AG09319 (cell line): Measurements from ENCODE around the gene ARL4C.

ENCODE experiments used
- DNase-seq: peaks from one replicate; pipeline ENCODE4 v3.0.0-alpha.2; 2010; ENCODE audit warnings: low read depth; ENCODE audit errors: extremely low read depth
- CTCF ChIP-seq: IDR thresholded peaks from 2 replicates; pipeline ENCODE4 v1.5.1; 2011; ENCODE audit warnings: low read depth, mild to moderate bottlenecking, inconsistent platforms, low read length, moderate library complexity

ARL4C gene

GRCh38 chr2:234534515-234534914 is 37.6 kb upstream of the ARL4C start:
- TF ChIP-seq CTCF: no peak
- no peak for DNase-seq

GRCh38 chr2:234533626-234534025 is 36.7 kb upstream of the ARL4C start:
- TF ChIP-seq CTCF: no peak
- no peak for DNase-seq

- no peak for DNase-seq
- TF ChIP-seq CTCF: no peak
Observed at GRCh38 chr2:234528410-234529148, 31.7 kb upstream of the ARL4C start.

- DNase-seq: no peak
- TF ChIP-seq CTCF: no peak
Observed at GRCh38 chr2:234526711-234527110, 29.8 kb upstream of the ARL4C start.

- no peak for TF ChIP-seq CTCF
- no peak for DNase-seq
Observed at GRCh38 chr2:234521536-234521935, 24.7 kb upstream of the ARL4C start.

- no peak for DNase-seq
- no peak for TF ChIP-seq CTCF
Observed at GRCh38 chr2:234518986-234519642, 22.2 kb upstream of the ARL4C start.

GRCh38 chr2:234517971-234518370 is 21.1 kb upstream of the ARL4C start:
- TF ChIP-seq CTCF: no peak

More at GRCh38 chr2:234517971-234518370, 21.1 kb upstream of the ARL4C start:
- DNase-seq: no peak
